Stimulated activated CD8-positive, alpha-beta memory T cell treated with anti-CD3 and anti-CD28 coated beads, Interleukin-4, amount 100 ng/mL, for 48 hours (primary cell): ENCODE measurements around the gene PRSS2.

ENCODE experiments used
- DNase-seq: peaks from one replicate; pipeline ENCODE4 v3.0.0-alpha.2; 2020

PRSS2 gene

DNA sequence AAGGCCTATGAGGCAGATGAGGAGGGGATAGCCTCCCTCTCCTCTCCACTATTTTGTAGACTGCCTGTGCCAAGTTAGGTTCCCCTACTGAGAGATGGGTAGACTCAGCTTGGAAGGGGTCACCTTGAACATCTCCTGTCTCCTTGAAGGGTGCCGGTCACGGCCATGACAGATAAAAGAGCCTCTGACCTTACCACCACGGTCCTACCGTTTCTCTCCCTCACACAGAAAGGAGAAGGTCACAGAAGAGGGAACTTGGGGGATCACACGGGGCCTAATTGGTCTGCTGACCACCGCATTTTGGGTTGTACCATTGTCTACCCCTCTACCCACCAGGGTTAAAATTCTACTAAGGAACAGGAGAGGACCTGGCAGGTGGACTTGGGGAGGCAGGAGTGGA is 17.0 kb downstream of the PRSS2 start:
- DNase-seq = no peak

DNA sequence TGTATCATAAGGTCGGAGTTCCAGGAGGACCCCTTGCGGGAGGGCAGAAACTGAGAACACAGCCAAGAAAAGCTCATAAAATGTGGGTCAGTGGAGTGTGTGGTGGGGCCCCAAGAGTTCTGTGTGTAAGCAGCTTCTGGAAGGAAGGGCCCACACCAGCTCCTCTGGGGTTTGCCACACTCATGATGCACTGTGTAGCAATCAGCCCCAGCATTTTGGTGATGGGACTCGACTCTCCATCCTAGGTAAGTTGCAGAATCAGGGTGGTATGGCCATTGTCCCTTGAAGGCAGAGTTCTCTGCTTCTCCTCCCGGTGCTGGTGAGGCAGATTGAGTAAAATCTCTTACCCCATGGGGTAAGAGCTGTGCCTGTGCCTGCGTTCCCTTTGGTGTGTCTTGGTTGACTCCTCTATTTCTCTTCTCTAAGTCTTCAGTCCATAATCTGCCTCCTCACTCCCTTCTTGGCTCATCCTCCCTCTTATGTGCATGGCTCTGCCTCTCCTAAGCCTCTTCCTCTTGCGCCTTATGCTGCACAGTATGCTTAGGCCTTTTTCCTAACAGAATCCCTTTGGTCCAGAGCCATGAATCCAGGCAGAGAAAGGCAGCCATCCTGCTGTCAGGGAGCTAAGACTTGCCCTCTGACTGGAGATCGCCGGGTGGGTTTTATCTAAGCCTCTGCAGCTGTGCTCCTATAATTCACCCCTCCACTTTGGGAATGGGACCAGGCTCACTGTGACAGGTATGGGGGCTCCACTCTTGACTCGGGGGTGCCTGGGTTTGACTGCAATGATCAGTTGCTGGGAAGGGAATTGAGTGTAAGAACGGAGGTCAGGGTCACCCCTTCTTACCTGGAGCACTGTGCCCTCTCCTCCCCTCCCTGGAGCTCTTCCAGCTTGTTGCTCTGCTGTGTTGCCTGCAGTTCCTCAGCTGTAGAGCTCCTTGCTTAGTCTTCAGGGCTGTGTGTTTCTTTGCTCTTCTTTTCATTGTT is 17.8 kb downstream of the PRSS2 start:
- DNase-seq = peak; percentile 31

DNA sequence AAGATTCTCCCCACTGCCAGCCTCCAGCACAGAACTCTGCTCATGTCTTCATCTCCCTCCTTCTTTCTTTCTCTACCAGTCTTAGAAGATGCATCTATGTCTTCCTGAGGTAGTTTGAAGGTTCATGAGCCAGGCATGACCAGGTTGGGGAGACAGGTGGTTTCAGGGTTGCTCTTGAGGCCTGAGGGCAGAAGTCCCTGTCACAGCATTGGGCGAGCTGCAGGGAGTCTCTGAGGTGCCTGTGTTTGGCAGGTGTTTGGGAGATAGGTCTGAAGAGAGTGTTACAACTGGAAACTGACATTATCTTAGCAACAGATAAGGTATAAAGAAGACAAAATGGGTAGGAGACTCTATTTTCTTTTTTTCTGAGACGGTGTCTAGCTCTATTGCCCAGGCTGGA is 18.7 kb downstream of the PRSS2 start:
- peak; percentile 33 for DNase-seq

DNA sequence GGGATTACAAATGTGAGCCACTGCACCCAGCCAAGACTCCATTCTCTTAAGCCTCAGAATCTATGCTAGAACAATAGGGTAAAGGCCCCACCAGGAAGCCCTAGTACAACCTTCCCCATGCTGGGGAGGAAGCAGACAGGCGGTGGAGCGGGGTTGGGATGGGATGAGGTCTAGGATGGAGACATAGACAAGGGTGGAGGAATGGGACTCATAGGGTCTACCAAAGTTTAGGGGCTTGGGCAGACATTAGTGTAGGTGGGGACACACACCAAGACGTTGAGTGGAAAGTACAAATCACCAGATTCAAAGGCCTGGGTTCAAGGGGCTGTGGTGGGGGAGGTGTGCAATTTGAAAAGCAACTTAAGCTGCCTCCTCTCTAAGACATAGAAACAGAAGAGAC is 19.3 kb downstream of the PRSS2 start:
- peak; percentile 31 for DNase-seq

DNA sequence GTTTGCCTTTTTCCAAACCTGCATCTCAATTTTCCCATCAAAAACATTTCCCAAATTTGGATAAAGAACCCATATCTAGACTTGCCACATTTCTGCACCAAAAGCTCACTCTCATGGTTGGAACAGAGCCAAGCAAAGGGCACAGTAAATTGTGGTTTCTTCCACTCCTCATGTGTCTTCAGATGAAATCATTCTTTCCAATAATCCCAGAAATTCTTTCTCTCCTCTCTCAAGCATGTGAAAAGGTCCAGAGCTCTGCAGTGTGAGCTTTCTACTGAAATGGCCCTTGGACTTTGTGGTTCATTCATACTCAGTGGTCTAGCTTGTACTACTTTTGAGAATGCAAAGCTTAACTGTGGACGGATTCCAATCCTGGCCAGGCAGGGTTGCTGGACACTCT is 19.8 kb downstream of the PRSS2 start:
- DNase-seq = no peak

DNA sequence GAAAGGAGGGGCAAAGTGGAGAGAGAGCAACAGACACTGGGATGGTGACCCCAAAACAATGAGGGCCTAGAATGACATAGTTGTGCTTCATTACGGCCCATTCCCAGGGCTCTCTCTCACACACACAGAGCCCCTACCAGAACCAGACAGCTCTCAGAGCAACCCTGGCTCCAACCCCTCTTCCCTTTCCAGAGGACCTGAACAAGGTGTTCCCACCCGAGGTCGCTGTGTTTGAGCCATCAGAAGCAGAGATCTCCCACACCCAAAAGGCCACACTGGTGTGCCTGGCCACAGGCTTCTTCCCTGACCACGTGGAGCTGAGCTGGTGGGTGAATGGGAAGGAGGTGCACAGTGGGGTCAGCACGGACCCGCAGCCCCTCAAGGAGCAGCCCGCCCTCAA is 20.7 kb downstream of the PRSS2 start:
- peak; percentile 31 for DNase-seq

DNA sequence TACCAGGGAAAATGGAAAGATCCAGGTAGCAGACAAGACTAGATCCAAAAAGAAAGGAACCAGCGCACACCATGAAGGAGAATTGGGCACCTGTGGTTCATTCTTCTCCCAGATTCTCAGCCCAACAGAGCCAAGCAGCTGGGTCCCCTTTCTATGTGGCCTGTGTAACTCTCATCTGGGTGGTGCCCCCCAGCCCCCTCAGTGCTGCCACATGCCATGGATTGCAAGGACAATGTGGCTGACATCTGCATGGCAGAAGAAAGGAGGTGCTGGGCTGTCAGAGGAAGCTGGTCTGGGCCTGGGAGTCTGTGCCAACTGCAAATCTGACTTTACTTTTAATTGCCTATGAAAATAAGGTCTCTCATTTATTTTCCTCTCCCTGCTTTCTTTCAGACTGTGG is 21.4 kb downstream of the PRSS2 start:
- no peak for DNase-seq

DNA sequence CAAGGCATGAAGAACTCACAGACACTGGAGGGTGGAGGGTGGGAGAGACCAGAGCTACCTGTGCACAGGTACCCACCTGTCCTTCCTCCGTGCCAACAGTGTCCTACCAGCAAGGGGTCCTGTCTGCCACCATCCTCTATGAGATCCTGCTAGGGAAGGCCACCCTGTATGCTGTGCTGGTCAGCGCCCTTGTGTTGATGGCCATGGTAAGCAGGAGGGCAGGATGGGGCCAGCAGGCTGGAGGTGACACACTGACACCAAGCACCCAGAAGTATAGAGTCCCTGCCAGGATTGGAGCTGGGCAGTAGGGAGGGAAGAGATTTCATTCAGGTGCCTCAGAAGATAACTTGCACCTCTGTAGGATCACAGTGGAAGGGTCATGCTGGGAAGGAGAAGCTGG is 21.8 kb downstream of the PRSS2 start:
- DNase-seq = no peak

DNA sequence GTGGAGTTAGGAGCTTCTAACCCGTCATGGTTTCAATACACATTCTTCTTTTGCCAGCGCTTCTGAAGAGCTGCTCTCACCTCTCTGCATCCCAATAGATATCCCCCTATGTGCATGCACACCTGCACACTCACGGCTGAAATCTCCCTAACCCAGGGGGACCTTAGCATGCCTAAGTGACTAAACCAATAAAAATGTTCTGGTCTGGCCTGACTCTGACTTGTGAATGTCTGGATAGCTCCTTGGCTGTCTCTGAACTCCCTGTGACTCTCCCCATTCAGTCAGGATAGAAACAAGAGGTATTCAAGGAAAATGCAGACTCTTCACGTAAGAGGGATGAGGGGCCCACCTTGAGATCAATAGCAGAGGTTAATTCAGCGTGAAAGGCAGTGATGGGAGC is 22.4 kb downstream of the PRSS2 start:
- no peak for DNase-seq

DNA sequence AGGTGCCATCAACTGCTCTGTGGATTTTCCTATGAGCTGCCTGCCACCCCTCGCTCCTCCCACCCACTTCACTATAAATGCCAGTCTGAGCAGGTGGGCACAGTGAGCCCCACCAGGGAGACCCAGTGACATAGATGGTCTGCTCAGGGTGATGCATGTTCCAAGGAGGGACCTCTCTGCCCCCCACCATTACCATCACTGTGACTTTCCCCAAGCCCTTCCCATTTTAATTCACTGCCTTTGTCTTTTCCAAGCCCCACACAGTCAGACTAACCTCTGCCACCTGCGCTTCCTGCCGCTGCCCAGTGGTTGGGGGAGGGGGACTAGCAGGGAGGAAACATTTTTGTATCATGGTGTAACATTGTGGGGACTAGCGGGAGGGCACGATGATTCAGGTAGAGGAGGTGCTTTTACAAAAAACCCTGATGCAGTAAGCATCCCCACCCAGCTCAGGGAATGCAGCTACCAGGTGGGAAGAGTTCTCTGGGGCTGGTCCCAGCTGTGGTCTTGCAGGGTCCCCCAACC is 24.6 kb downstream of the PRSS2 start:
- peak; percentile 63 for DNase-seq

DNA sequence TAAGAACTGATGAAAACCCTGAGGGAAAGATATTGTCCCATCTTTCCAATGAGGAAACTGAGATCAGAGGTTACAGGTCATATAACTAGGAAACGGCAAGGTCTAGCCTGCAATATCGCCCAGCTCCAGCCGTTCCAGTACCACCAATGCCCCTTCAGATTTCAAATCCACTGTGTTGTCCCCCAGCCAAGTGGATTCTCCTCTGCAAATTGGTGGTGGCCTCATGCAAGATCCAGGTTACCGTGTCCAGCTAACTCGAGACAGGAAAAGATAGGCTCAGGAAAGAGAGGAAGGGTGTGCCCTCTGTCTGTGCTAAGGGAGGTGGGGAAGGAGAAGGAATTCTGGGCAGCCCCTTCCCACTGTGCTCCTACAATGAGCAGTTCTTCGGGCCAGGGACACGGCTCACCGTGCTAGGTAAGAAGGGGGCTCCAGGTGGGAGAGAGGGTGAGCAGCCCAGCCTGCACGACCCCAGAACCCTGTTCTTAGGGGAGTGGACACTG is 25.3 kb downstream of the PRSS2 start:
- DNase-seq = no peak

DNA sequence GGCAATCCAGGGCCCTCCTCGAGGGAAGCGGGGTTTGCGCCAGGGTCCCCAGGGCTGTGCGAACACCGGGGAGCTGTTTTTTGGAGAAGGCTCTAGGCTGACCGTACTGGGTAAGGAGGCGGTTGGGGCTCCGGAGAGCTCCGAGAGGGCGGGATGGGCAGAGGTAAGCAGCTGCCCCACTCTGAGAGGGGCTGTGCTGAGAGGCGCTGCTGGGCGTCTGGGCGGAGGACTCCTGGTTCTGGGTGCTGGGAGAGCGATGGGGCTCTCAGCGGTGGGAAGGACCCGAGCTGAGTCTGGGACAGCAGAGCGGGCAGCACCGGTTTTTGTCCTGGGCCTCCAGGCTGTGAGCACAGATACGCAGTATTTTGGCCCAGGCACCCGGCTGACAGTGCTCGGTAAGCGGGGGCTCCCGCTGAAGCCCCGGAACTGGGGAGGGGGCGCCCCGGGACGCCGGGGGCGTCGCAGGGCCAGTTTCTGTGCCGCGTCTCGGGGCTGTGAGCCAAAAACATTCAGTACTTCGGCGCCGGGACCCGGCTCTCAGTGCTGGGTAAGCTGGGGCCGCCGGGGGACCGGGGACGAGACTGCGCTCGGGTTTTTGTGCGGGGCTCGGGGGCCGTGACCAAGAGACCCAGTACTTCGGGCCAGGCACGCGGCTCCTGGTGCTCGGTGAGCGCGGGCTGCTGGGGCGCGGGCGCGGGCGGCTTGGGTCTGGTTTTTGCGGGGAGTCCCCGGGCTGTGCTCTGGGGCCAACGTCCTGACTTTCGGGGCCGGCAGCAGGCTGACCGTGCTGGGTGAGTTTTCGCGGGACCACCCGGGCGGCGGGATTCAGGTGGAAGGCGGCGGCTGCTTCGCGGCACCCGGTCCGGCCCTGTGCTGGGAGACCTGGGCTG is 26.0 kb downstream of the PRSS2 start:
- peak; percentile 49 for DNase-seq

DNA sequence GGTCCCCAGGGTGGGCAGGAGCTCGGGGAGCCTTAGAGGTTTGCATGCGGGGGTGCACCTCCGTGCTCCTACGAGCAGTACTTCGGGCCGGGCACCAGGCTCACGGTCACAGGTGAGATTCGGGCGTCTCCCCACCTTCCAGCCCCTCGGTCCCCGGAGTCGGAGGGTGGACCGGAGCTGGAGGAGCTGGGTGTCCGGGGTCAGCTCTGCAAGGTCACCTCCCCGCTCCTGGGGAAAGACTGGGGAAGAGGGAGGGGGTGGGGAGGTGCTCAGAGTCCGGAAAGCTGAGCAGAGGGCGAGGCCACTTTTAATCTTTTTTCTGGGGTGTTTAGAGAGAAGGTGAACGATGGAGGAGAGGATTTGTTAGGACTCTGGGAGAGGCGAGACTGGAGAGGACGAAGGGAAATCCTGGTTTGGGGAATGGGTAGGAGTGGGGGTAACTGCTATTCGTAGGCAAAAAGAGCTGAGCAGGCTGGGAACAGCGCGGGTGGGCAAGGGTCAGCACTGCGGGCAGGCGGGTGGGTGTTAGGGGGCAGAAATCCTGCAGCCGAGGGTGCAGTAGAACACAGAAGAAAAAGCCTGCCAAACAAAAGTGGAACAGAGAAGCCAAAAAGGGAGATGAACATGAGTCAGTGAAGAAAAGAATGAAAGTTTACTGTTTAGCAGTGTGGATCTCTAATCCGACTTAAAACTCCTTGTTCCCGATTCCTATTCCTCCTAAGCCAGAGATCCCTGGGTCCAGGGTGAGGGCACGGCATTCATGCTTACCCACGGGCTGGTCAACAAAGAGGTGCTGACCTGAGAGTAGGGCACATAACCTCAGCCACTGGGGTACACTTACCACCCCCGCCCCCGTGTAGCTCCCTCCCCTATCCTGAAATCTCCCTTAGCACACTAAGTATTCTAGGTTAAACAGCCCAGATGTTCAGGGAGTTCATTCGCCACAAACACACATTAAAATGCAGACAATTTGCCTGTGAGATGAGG is 26.9 kb downstream of the PRSS2 start:
- peak; percentile 64 for DNase-seq

DNA sequence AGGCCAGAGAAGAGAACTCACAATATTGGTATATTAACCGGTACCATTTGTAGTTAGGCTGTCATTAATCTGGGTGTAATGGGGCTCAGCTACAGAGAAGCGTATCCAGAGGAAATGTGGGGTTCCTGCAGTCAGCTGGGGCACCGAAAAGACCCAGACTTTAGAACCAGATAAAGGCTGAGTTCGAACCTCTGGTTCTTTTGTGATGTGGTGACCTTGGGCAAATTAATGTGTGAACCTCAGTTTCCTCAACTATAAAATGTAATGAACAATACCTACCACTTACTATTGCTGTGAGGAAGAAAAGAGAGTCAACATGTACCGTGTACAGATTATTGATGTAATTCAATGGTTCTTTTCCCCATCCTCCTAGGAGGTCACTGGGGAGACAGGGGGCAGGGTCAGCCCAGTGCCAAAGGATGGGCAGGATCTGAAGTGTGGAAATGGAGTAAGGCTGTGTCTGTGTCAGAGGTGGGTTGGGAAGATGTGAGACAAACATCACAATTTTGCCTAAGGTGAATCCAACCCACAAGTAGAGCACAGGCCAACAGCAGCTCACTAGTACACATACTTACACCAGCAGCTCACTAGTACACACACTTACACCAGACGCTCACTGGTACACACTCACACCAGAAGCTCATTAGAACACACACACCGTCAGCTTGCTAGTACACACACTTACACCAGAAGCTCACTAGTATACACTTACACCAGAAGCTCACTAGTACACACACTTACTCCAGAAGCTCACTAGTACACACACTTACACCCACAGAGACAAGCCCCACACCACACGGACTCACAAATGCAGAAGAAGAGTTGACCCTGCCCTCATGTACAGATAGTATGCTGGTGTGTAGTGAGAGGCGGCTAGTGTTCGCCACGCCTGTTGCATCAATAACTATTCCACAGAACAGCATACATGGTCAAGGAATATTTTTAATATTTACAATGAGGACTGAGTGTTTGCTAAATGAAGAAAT is 28.0 kb downstream of the PRSS2 start:
- peak; percentile 48 for DNase-seq

DNA sequence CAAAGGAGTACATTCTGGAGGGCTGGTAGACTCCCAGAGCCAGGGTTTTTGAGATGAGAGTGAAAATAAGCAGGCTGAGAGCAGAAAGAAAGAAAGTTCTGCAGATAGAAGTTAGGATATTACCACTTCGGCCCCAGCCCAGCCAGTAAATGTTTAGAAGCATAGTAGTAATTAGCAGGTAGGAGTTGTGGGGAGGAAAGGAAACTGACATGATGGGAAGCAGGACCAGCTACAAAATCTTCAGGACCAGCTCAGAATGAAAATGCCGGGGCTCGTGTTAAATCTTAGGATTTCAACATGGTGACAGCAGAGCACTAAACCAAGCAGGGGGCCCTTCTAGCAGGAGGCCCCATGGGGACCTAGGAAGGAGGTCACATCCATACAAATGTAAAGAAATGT is 28.7 kb downstream of the PRSS2 start:
- peak; percentile 43 for DNase-seq

DNA sequence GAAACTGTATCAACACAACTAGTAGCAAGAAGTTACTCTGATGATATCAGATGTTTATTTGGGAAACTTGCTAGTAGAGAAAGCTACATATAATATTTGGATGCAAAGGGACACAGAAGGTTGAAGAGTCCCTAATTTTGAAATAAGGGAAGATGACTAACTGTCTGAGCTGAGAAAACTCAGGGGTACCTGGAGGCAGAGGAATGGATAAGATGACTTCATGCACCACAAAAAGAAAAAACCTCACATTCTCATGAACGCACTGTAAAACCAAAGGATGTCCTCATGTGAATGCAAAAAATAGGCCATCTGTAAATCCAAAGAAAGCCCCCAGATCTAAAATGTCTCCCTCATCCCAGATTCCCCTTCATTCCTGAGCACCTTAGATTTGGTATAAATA is 29.3 kb downstream of the PRSS2 start:
- DNase-seq = no peak

DNA sequence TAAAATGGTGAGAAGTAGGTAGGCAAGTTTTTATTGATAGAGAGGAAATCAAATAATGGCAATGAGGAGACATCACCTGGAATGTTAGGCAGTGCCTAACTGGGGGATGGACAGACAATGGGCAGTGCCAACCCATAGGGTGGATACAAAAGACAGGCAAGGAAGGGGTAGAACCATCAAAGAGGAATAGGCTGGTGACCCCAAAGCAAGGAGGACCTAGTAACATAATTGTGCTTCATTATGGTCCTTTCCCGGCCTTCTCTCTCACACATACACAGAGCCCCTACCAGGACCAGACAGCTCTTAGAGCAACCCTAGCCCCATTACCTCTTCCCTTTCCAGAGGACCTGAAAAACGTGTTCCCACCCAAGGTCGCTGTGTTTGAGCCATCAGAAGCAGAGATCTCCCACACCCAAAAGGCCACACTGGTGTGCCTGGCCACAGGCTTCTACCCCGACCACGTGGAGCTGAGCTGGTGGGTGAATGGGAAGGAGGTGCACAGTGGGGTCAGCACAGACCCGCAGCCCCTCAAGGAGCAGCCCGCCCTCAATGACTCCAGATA is 30.0 kb downstream of the PRSS2 start:
- DNase-seq = peak; percentile 34

DNA sequence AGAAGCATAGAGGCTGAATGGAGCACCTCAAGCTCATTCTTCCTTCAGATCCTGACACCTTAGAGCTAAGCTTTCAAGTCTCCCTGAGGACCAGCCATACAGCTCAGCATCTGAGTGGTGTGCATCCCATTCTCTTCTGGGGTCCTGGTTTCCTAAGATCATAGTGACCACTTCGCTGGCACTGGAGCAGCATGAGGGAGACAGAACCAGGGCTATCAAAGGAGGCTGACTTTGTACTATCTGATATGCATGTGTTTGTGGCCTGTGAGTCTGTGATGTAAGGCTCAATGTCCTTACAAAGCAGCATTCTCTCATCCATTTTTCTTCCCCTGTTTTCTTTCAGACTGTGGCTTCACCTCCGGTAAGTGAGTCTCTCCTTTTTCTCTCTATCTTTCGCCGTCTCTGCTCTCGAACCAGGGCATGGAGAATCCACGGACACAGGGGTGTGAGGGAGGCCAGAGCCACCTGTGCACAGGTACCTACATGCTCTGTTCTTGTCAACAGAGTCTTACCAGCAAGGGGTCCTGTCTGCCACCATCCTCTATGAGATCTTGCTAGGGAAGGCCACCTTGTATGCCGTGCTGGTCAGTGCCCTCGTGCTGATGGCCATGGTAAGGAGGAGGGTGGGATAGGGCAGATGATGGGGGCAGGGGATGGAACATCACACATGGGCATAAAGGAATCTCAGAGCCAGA is 31.0 kb downstream of the PRSS2 start:
- no peak for DNase-seq

DNA sequence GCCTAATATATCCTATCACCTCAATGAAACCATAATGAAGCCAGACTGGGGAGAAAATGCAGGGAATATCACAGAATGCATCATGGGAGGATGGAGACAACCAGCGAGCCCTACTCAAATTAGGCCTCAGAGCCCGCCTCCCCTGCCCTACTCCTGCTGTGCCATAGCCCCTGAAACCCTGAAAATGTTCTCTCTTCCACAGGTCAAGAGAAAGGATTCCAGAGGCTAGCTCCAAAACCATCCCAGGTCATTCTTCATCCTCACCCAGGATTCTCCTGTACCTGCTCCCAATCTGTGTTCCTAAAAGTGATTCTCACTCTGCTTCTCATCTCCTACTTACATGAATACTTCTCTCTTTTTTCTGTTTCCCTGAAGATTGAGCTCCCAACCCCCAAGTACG is 31.5 kb downstream of the PRSS2 start:
- DNase-seq = no peak

DNA sequence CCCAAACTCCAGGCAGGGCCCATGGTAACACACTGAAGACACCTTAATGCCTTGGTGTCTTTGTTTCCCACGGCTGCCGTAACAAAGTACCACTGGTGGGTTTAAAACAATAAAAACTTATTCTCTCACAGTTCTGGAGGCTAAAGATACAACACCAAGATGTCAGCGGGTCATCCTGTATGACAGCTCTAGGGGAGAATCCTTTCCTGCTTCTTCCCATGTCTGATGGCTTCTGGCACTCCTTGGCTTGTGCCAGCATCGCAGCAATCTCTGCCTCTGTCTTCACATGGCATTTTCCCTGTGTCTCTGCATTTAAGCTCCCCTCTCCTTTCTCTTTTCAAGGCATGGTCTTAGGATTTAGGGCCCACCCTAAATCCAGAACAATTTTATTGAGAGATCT is 33.1 kb downstream of the PRSS2 start:
- no peak for DNase-seq
